Thyroid gland (tissue), 4 donors: ENCODE results near the gene RHEX.
"Not testable (repeated sequence)": the region's sequence is repeated elsewhere in the genome, so short reads cannot be mapped to it uniquely, and the experiment has no call there.

Experiments used
- POLR2A ChIP-seq, 2 donors: fragments of 450-650 bp; IDR thresholded peaks; one replicate each; pipeline ENCODE4 v1.6.1; 2017; ENCODE audit warnings: antibody characterized with exemption in 2 of 2, mild to moderate bottlenecking in 2 of 2, moderate library complexity in 1 of 2
- TF ChIP-seq, protein P1 (sequence below), 6 experiments: fragments of 200-600 bp in 3 of 6; fragments of 450-650 bp in 3 of 6; sonication (generic) in 3 of 6; IDR thresholded peaks; one replicate each; pipeline ENCODE4 v1.5.1; 2016 to 2019; ENCODE audit warnings: antibody characterized with exemption in 6 of 6, mild to moderate bottlenecking in 2 of 6, inconsistent platforms in 1 of 6, moderate library complexity in 1 of 6

GRCh38 chr1:206064501-206064900 is 11.5 kb downstream of the RHEX start:
- TF ChIP-seq, protein P1, sequence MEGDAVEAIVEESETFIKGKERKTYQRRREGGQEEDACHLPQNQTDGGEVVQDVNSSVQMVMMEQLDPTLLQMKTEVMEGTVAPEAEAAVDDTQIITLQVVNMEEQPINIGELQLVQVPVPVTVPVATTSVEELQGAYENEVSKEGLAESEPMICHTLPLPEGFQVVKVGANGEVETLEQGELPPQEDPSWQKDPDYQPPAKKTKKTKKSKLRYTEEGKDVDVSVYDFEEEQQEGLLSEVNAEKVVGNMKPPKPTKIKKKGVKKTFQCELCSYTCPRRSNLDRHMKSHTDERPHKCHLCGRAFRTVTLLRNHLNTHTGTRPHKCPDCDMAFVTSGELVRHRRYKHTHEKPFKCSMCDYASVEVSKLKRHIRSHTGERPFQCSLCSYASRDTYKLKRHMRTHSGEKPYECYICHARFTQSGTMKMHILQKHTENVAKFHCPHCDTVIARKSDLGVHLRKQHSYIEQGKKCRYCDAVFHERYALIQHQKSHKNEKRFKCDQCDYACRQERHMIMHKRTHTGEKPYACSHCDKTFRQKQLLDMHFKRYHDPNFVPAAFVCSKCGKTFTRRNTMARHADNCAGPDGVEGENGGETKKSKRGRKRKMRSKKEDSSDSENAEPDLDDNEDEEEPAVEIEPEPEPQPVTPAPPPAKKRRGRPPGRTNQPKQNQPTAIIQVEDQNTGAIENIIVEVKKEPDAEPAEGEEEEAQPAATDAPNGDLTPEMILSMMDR (IDR thresholded peaks at IDR 0.05) = not testable (repeated sequence)
- TF ChIP-seq POLR2A (IDR thresholded peaks at IDR 0.05) = not testable (repeated sequence)
